ENCODE measurements around the gene STX3. TPM values are rescaled to one million over a fixed set of nuclear protein-coding genes. Genes with fewer than 3 reads are reported as not detected.

STX3 gene
- polyA plus RNA-seq, 1 donor from 2014 or later, result 21.3 TPM

- peak; percentile 49 for TF ChIP-seq RAD21 (conservative IDR thresholded peaks at IDR 0.05)
These were observed 55.2 kb downstream of the STX3 start, which contains the start of gene MRPL16 (continued) for GRCh38 chr11:59810189-59810910.

GRCh38 chr11:59810911-59811259 is 55.7 kb downstream of the STX3 start:
- Histone ChIP-seq H4K20me1 (ENCODE audit: insufficient read depth) (no peaks in the 10 kb centered on the region), H3K27me3 (ENCODE audit: insufficient read depth, low read depth, low read length) (no peaks in the 10 kb centered on the region), H3K9ac (ENCODE audit: low read length) (peak overlapping the region; percentile 79), H3K79me2 (replicated peaks; ENCODE audit: insufficient read depth, low read length) (no peaks in the 10 kb centered on the region), H3K4me2 (ENCODE audit: low read length) (peak overlapping the region; percentile 63), H3K27ac (ENCODE audit: low read length) (peak overlapping the region; percentile 60), H3K36me3 (ENCODE audit: insufficient read depth, low read length) (no peaks in the 10 kb centered on the region), H3K9me2 (ENCODE audit: insufficient read depth, low read length) (no peaks in the 10 kb centered on the region), H3K9me3 (ENCODE audit: low read length) (no peaks in the 10 kb centered on the region), H3K4me3 (ENCODE audit: low read length) (peak overlapping the region; percentile 87), H2AFZ (ENCODE audit: low read depth, low read length) (peak overlapping the region; percentile 99), H3F3A (ENCODE audit: insufficient read depth, low read length, poor library complexity, severe bottlenecking) (no peaks in the 10 kb centered on the region)
- no peak for TF ChIP-seq POLR2AphosphoS5 (IDR thresholded peaks at IDR 0.05)
- TF ChIP-seq RAD21 (conservative IDR thresholded peaks at IDR 0.05), result no peak
- TF ChIP-seq EP300 (conservative IDR thresholded peaks at IDR 0.05; ENCODE audit: poor library complexity, severe bottlenecking), result no peak
- TF ChIP-seq EZH2 (IDR thresholded peaks at IDR 0.05; ENCODE audit: borderline replicate concordance, insufficient read depth, low read length, poor library complexity, severe bottlenecking), result no peak
- no peak for TF ChIP-seq CTCF (IDR thresholded peaks at IDR 0.05; ENCODE audit: poor library complexity, severe bottlenecking)

DNA sequence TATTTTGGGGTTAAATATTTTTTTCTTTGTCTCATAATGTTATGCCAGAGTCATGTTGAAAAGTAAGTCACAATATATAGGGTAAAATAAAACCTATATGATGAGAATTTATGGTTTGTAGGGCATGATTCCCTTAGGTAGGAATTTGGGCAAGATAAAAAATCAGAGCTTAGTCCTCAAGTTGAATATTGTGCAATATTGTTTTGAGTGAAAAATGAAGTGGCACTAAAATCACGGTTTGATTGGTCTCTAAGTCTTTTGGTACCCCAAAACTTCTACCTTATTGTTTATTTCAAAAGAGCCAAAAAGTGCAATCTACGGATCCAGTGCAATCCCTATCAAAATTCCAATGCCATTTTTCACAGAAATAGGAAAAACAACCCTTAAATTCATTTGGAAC is 57.0 kb downstream of the STX3 start:
- Histone ChIP-seq H3K9ac (ENCODE audit: low read length) (no peak overlapping the region), H2AFZ (ENCODE audit: low read depth, low read length) (no peak overlapping the region), H3K27ac (ENCODE audit: low read length) (no peak overlapping the region), H3K9me2 (ENCODE audit: insufficient read depth, low read length) (no peaks in the 10 kb centered on the region), H3K79me2 (replicated peaks; ENCODE audit: insufficient read depth, low read length) (no peaks in the 10 kb centered on the region), H3K36me3 (ENCODE audit: insufficient read depth, low read length) (no peaks in the 10 kb centered on the region), H3K4me3 (ENCODE audit: low read length) (no peak overlapping the region), H4K20me1 (ENCODE audit: insufficient read depth) (no peaks in the 10 kb centered on the region), H3K4me2 (ENCODE audit: low read length) (no peak overlapping the region), H3F3A (ENCODE audit: insufficient read depth, low read length, poor library complexity, severe bottlenecking) (no peaks in the 10 kb centered on the region), H3K27me3 (ENCODE audit: insufficient read depth, low read depth, low read length) (no peaks in the 10 kb centered on the region), H3K9me3 (ENCODE audit: low read length) (no peaks in the 10 kb centered on the region)
- TF ChIP-seq EZH2 (IDR thresholded peaks at IDR 0.05; ENCODE audit: borderline replicate concordance, insufficient read depth, low read length, poor library complexity, severe bottlenecking) (no peak), TAF1 (IDR thresholded peaks at IDR 0.05; ENCODE audit: low read depth) (no peak), EP300 (conservative IDR thresholded peaks at IDR 0.05; ENCODE audit: poor library complexity, severe bottlenecking) (no peak)

GRCh38 chr11:59813364-59813763 is 58.2 kb downstream of the STX3 start:
- H3K27me3 ChIP-seq (ENCODE audit: insufficient read depth, low read depth, low read length), result no peaks in the 10 kb centered on the region
- no peak overlapping the region for H3K4me2 ChIP-seq (ENCODE audit: low read length)
- no peak overlapping the region for H2AFZ ChIP-seq (ENCODE audit: low read depth, low read length)
- H3K4me3 ChIP-seq (ENCODE audit: low read length), result no peak overlapping the region
- H3K27ac ChIP-seq (ENCODE audit: low read length), result no peak overlapping the region
- no peaks in the 10 kb centered on the region for H4K20me1 ChIP-seq (ENCODE audit: insufficient read depth)
- H3K36me3 ChIP-seq (ENCODE audit: insufficient read depth, low read length), result no peaks in the 10 kb centered on the region
- H3F3A ChIP-seq (ENCODE audit: insufficient read depth, low read length, poor library complexity, severe bottlenecking), result no peaks in the 10 kb centered on the region
- H3K9me2 ChIP-seq (ENCODE audit: insufficient read depth, low read length), result no peaks in the 10 kb centered on the region
- no peaks in the 10 kb centered on the region for H3K79me2 ChIP-seq (replicated peaks; ENCODE audit: insufficient read depth, low read length)
- no peak overlapping the region for H3K9ac ChIP-seq (ENCODE audit: low read length)
- no peaks in the 10 kb centered on the region for H3K9me3 ChIP-seq (ENCODE audit: low read length)
- no peak for TF ChIP-seq CTCF (IDR thresholded peaks at IDR 0.05; ENCODE audit: poor library complexity, severe bottlenecking)
- no peak for TF ChIP-seq SMC3 (conservative IDR thresholded peaks at IDR 0.05; ENCODE audit: poor library complexity)
- no peak for TF ChIP-seq MXI1 (conservative IDR thresholded peaks at IDR 0.05; ENCODE audit: poor library complexity, severe bottlenecking)
- no peak for TF ChIP-seq EP300 (conservative IDR thresholded peaks at IDR 0.05; ENCODE audit: poor library complexity, severe bottlenecking)

All from neural cell (in vitro differentiated cells).